Common myeloid progenitor, CD34-positive (primary cell): ENCODE data around the gene OBSCN.

Experiments used
- CTCF ChIA-PET: fragments of 350-600 bp; sonication (Branson Sonifier 250); formaldehyde crosslinking; loops from one replicate; lab custom pipeline; 2021; ENCODE audit warnings: antibody characterized with exemption; lab: Charles Lee
- POLR2A ChIA-PET: fragments of 350-600 bp; sonication (Branson Sonifier 250); formaldehyde crosslinking; loops from one replicate; lab custom pipeline; 2021; ENCODE audit warnings: antibody characterized with exemption; lab: Charles Lee
- DNase-seq, 3 donors: peaks; one replicate each; pipeline versions ENCODE4 v3.0.0 to v3.0.0-alpha.2; 2013
- H3K27ac ChIP-seq, 2 experiments: 1 replicate in 1 of 2; 2 replicates in 1 of 2; pipeline ENCODE4 v1.7.0; 2013; ENCODE audit warnings: inconsistent platforms in 2 of 2, low read length in 2 of 2, mild to moderate bottlenecking in 2 of 2, low read depth in 1 of 2, moderate library complexity in 1 of 2; ENCODE audit not compliant: severe bottlenecking in 2 of 2, insufficient read depth in 1 of 2, poor library complexity in 1 of 2
- H3K27me3 ChIP-seq, 5 experiments: replicated peaks in 2 of 5; 1 replicate in 3 of 5; 2 replicates in 2 of 5; pipeline versions ENCODE4 v1.6.1 to v1.7.0; 2013; ENCODE audit warnings: low read length in 4 of 5, mild to moderate bottlenecking in 2 of 5, moderate library complexity in 2 of 5, inconsistent platforms in 1 of 5; ENCODE audit not compliant: insufficient read depth in 5 of 5, control insufficient read depth in 4 of 5
- H3K36me3 ChIP-seq, 4 experiments: 1 replicate in 2 of 4; 2 replicates in 2 of 4; pipeline versions ENCODE4 v1.6.1 to v1.7.0; 2013; ENCODE audit warnings: low read length in 3 of 4, control low read depth in 1 of 4, mild to moderate bottlenecking in 1 of 4; ENCODE audit not compliant: control insufficient read depth in 4 of 4, insufficient read depth in 4 of 4
- H3K4me1 ChIP-seq, 4 experiments: 1 replicate in 3 of 4; 2 replicates in 1 of 4; pipeline versions ENCODE4 v1.6.1 to v1.7.1; 2013; ENCODE audit warnings: low read length in 3 of 4, mild to moderate bottlenecking in 3 of 4, control low read depth in 1 of 4, inconsistent platforms in 1 of 4, moderate library complexity in 1 of 4; ENCODE audit not compliant: control insufficient read depth in 4 of 4, insufficient read depth in 4 of 4; ENCODE audit errors: control extremely low read depth in 1 of 4
- H3K4me3 ChIP-seq, 7 experiments: 1 replicate in 4 of 7; 2 replicates in 3 of 7; pipeline versions ENCODE4 v1.5.1 to v1.7.0; 2013; ENCODE audit warnings: mild to moderate bottlenecking in 7 of 7, low read length in 6 of 7, moderate library complexity in 6 of 7, inconsistent platforms in 2 of 7, low read depth in 2 of 7, control low read depth in 1 of 7; ENCODE audit not compliant: insufficient read depth in 4 of 7, control insufficient read depth in 1 of 7; ENCODE audit errors: extremely low read depth in 1 of 7
- H3K9me3 ChIP-seq, 5 experiments: 1 replicate in 4 of 5; 2 replicates in 1 of 5; pipeline versions ENCODE4 v1.6.1 to v1.7.1; 2013; ENCODE audit warnings: low read length in 4 of 5, mild to moderate bottlenecking in 2 of 5, inconsistent platforms in 1 of 5, low read depth in 1 of 5, moderate library complexity in 1 of 5; ENCODE audit not compliant: control insufficient read depth in 4 of 5, insufficient read depth in 2 of 5; ENCODE audit errors: control extremely low read depth in 1 of 5
- WGBS: methylation state at CpG from one replicate; pipeline ENCODE4 v1.1.5; 2013; ENCODE audit not compliant: insufficient coverage; 5-methylcytosine and 5-hydroxymethylcytosine counted together

The OBSCN gene

GRCh38 chr1:228166170-228166936 lies 41.5 kb upstream of the OBSCN start:
- peak overlapping the region; percentile 94 to 97 for H3K27ac ChIP-seq
- DNase-seq = peak; percentile 87 to 97 (median 96)
- 26% methylated on average over 17 of the region's 26 CpGs for WGBS
- H3K4me1 ChIP-seq = peaks cover 6 to 48% (median 44%) of the 10 kb centered on the region in 4 experiments
- H3K9me3 ChIP-seq = no peaks in the 10 kb centered on the region
- H3K36me3 ChIP-seq = no peaks in the 10 kb centered on the region
- CTCF ChIA-PET = interaction anchor here (0.7 to 9.6 kb wide), 13 partner anchors 10 to 168 kb away, joined by 3 to 136 read pairs (median 4); partner anchors contain the start of genes GUK1 and MRPL55
- peak overlapping the region; percentile 46 to 88 (median 70) for H3K4me3 ChIP-seq
- POLR2A ChIA-PET = interaction anchor here (0.6 to 2.4 kb wide), 9 partner anchors 9 to 299 kb away, joined by 3 to 7 read pairs (median 3); no protein-coding TSS in a partner anchor
- no peaks in the 10 kb centered on the region for H3K27me3 ChIP-seq

GRCh38 chr1:228168563-228169270 lies 39.1 kb upstream of the OBSCN start:
- Histone ChIP-seq H3K27me3 (no peaks in the 10 kb centered on the region), H3K4me1 (peaks cover 6 to 24% (median 22%) of the 10 kb centered on the region in 4 experiments), H3K27ac (no peak overlapping the region), H3K36me3 (peaks cover 0 to 2% (median 0%) of the 10 kb centered on the region in 4 experiments), H3K4me3 (no peak overlapping the region), H3K9me3 (no peaks in the 10 kb centered on the region)
- no peak for DNase-seq
- CTCF ChIA-PET = interaction anchor here (0.9 to 9.6 kb wide), 4 partner anchors 11 to 60 kb away, joined by 3 to 136 read pairs (median 28); partner anchors contain the start of genes GUK1 and MRPL55
- POLR2A ChIA-PET = no interaction called here
- 100% methylated on average over 6 of the region's 12 CpGs for WGBS

GRCh38 chr1:228169345-228169744 lies 38.5 kb upstream of the OBSCN start:
- CTCF ChIA-PET = interaction anchor here (9.6 kb wide), 1 partner anchor 35 kb away, joined by 136 read pairs; the partner anchor contains the start of gene GUK1
- H3K36me3 ChIP-seq = peaks cover 0 to 2% (median 0%) of the 10 kb centered on the region in 4 experiments
- H3K4me1 ChIP-seq = peaks cover 6 to 19% (median 18%) of the 10 kb centered on the region in 4 experiments
- no peak overlapping the region for H3K27ac ChIP-seq
- no peak overlapping the region for H3K4me3 ChIP-seq
- DNase-seq = no peak
- 100% methylated on average over 1 of the region's 2 CpGs for WGBS
- no peaks in the 10 kb centered on the region for H3K27me3 ChIP-seq
- POLR2A ChIA-PET = no interaction called here
- H3K9me3 ChIP-seq = no peaks in the 10 kb centered on the region

GRCh38 chr1:228170666-228171065 lies 37.2 kb upstream of the OBSCN start:
- no peak for DNase-seq
- POLR2A ChIA-PET = no interaction called here
- Histone ChIP-seq H3K36me3 (peaks cover 0 to 14% (median 3%) of the 10 kb centered on the region in 4 experiments), H3K4me3 (no peak overlapping the region), H3K27me3 (no peaks in the 10 kb centered on the region), H3K9me3 (no peaks in the 10 kb centered on the region), H3K4me1 (peaks cover 3 to 14% (median 11%) of the 10 kb centered on the region in 4 experiments), H3K27ac (no peak overlapping the region)
- WGBS = 89% methylated on average over 6 of the region's 7 CpGs
- CTCF ChIA-PET = interaction anchor here (1.5 kb wide), 1 partner anchor 33 kb away, joined by 3 read pairs; no protein-coding TSS in a partner anchor

- WGBS = 87% methylated on average over 9 of the region's 10 CpGs
- peaks cover 3 to 12% (median 9%) of the 10 kb centered on the region in 4 experiments for H3K4me1 ChIP-seq
- H3K9me3 ChIP-seq = no peaks in the 10 kb centered on the region
- ChIA-PET POLR2A (no interaction called here), CTCF (interaction anchor here (0.6 to 1.5 kb wide), 5 partner anchors 15 to 41 kb away, joined by 3 to 4 read pairs (median 3); partner anchors contain the start of gene GJC2)
- H3K27ac ChIP-seq = no peak overlapping the region
- peaks cover 0 to 16% (median 4%) of the 10 kb centered on the region in 4 experiments for H3K36me3 ChIP-seq
- no peak for DNase-seq
- no peak overlapping the region for H3K4me3 ChIP-seq
- H3K27me3 ChIP-seq = no peaks in the 10 kb centered on the region
Observed at GRCh38 chr1:228171221-228171891, 36.5 kb upstream of the OBSCN start.

- POLR2A ChIA-PET = no interaction called here
- no peak overlapping the region for H3K27ac ChIP-seq
- no peak overlapping the region for H3K4me3 ChIP-seq
- H3K4me1 ChIP-seq = peaks cover 0 to 17% (median 9%) of the 10 kb centered on the region in 4 experiments
- no peaks in the 10 kb centered on the region for H3K9me3 ChIP-seq
- 95% methylated on average over 17 of the region's 21 CpGs for WGBS
- CTCF ChIA-PET = no interaction called here
- DNase-seq = no peak
- H3K36me3 ChIP-seq = peaks cover 0 to 16% (median 4%) of the 10 kb centered on the region in 4 experiments
- no peaks in the 10 kb centered on the region for H3K27me3 ChIP-seq
Observed at GRCh38 chr1:228172591-228173527, 35.0 kb upstream of the OBSCN start.
